Endothelial cell of umbilical vein (primary cell): Measurements from ENCODE around the gene TSC22D1.

Experiments used
- POLR2A ChIP-seq: IDR thresholded peaks from 2 replicates; pipeline ENCODE4 v1.6.1; 2012; ENCODE audit warnings: low read depth, mild to moderate bottlenecking, control low read depth, low read length
- POLR2AphosphoS5 ChIP-seq: IDR thresholded peaks from 2 replicates; pipeline ENCODE4 v1.6.1; 2012; ENCODE audit warnings: low read depth, mild to moderate bottlenecking, control low read depth, low read length, moderate library complexity; ENCODE audit not compliant: insufficient read depth
- TF ChIP-seq, protein P1 (sequence below), 2 donors: IDR thresholded peaks; 1 replicate in 1 of 2; 2 replicates in 1 of 2; pipeline ENCODE4 v1.5.1; 2011; ENCODE audit warnings: low read length in 2 of 2, mild to moderate bottlenecking in 2 of 2, moderate library complexity in 2 of 2, control low read depth in 1 of 2, inconsistent platforms in 1 of 2, low read depth in 1 of 2; ENCODE audit not compliant: insufficient read depth in 1 of 2; ENCODE audit errors: extremely low read depth in 1 of 2

DNA sequence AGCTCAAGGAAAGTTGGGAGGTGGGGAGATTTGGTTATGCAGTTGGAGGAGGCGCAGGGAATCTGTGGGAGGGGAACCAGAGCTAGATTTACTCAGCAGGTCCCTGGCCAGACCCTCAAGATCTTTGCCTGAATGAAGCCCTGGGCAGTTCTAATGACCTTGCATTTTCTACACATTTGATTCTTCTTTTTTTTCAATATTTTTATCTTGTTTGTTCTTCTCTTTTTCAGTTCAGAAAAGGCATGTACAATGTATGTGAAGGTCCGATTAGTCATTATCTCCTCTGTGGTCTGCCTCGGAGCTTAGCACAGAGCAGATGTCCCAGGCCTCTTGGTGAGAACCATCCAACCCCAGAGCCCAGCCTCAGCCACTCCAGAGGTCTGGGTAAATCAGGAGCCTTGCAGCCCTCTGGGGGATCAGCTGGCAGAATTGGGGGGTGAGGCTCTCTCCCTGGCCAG is 178.3 kb downstream of the TSC22D1 start:
- TF ChIP-seq, protein P1, sequence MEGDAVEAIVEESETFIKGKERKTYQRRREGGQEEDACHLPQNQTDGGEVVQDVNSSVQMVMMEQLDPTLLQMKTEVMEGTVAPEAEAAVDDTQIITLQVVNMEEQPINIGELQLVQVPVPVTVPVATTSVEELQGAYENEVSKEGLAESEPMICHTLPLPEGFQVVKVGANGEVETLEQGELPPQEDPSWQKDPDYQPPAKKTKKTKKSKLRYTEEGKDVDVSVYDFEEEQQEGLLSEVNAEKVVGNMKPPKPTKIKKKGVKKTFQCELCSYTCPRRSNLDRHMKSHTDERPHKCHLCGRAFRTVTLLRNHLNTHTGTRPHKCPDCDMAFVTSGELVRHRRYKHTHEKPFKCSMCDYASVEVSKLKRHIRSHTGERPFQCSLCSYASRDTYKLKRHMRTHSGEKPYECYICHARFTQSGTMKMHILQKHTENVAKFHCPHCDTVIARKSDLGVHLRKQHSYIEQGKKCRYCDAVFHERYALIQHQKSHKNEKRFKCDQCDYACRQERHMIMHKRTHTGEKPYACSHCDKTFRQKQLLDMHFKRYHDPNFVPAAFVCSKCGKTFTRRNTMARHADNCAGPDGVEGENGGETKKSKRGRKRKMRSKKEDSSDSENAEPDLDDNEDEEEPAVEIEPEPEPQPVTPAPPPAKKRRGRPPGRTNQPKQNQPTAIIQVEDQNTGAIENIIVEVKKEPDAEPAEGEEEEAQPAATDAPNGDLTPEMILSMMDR (IDR thresholded peaks at IDR 0.05; ENCODE audit: extremely low read depth in 1 of 2, insufficient read depth in 1 of 2, low read depth in 1 of 2, low read length in 2 of 2) = no peak
- TF ChIP-seq POLR2A (no peak), POLR2AphosphoS5 (no peak)
